ENCODE data around the gene POLG.

POLG gene

GRCh38 chr15:89374086-89374981, 39.7 kb upstream of the POLG start:
- no peak overlapping the region for H3K4me3 ChIP-seq (ENCODE audit: low read depth, low read length)
- no peak overlapping the region for H3K27ac ChIP-seq (ENCODE audit: extremely low read depth, low read depth, low read length)
- H3K9me3 ChIP-seq (ENCODE audit: control insufficient read depth, insufficient read depth, low read depth, low read length): no peaks in the 10 kb centered on the region
- TF ChIP-seq, protein P1, sequence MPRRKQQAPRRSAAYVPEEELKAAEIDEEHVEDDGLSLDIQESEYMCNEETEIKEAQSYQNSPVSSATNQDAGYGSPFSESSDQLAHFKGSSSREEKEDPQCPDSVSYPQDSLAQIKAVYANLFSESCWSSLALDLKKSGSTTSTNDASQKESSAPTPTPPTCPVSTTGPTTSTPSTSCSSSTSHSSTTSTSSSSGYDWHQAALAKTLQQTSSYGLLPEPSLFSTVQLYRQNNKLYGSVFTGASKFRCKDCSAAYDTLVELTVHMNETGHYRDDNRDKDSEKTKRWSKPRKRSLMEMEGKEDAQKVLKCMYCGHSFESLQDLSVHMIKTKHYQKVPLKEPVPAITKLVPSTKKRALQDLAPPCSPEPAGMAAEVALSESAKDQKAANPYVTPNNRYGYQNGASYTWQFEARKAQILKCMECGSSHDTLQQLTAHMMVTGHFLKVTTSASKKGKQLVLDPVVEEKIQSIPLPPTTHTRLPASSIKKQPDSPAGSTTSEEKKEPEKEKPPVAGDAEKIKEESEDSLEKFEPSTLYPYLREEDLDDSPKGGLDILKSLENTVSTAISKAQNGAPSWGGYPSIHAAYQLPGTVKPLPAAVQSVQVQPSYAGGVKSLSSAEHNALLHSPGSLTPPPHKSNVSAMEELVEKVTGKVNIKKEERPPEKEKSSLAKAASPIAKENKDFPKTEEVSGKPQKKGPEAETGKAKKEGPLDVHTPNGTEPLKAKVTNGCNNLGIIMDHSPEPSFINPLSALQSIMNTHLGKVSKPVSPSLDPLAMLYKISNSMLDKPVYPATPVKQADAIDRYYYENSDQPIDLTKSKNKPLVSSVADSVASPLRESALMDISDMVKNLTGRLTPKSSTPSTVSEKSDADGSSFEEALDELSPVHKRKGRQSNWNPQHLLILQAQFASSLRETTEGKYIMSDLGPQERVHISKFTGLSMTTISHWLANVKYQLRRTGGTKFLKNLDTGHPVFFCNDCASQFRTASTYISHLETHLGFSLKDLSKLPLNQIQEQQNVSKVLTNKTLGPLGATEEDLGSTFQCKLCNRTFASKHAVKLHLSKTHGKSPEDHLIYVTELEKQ (tag by site-specific recombination; IDR thresholded peaks at IDR 0.05; ENCODE audit: borderline replicate concordance): no peak
- TF ChIP-seq ZNF366 (tag by site-specific recombination; conservative IDR thresholded peaks at IDR 0.05) (0 out of 2 replicates have a peak, but pooled peaks have one; percentile 19), GFI1B (tag by site-specific recombination; IDR thresholded peaks at IDR 0.05) (no peak), KLF8 (tag by site-specific recombination; IDR thresholded peaks at IDR 0.05) (no peak), GLIS1 (tag by site-specific recombination; IDR thresholded peaks at IDR 0.05) (no peak), WT1 (tag by site-specific recombination; IDR thresholded peaks at IDR 0.05) (0 out of 2 replicates have a peak, but pooled peaks have one; percentile 17)
- CTCF ChIA-PET: interaction anchor here (4.7 kb wide), 1 partner anchor 16 kb away, joined by 47 read pairs; no protein-coding TSS in a partner anchor
- POLR2A ChIA-PET: no interaction called here
- no peaks in the 10 kb centered on the region for H3K36me3 ChIP-seq (ENCODE audit: control insufficient read depth in 2 of 2, insufficient read depth in 1 of 2, low read length in 2 of 2)
- no peaks in the 10 kb centered on the region; the same call in 1 of the 2 replicates for H3K4me1 ChIP-seq (ENCODE audit: control insufficient read depth, insufficient read depth, low read length)

DNA sequence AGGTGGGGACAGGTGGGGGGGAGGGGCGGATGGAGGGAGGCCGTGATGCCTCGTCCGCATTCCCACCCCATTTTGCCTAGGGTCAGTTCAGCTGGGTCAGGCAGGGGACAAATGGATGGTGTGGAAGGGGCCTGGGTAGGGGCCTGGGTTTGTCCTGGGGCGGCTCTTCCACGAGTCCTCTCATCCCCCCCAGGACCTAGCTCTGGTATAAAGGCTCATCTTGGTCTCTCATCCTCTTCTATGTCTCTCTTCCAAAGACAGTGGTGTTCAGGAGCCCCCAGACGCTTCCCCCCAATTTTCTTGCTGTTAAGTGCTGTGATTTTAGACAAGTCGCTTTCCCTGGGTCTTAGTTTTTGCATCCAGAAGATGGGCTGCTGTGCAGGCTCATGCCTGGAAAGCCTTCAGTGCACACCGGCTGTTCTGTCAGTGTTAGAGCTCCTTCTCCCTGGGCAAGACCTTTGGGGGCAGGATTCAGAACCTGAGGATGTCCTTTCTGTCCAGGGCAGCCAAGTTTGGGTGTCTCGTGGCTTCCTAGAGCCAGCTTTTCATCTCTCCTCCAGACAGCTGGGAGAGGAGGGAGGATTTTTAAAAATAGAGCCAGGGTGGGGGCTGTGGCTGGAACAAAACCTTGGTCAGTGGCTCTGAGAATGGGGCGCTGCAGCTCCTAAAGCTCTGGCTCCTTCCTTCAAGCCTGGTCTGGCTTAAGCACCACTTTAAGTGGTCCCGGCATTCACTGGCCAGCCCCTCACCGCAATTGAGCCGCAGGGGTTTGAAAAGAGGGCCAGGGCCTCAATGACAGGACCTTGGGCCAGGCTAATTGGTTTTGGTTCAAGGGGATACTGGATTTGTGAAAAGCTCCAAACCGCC, 37.7 kb upstream of the POLG start:
- TF ChIP-seq, protein P1 (tag by site-specific recombination; IDR thresholded peaks at IDR 0.05; ENCODE audit: borderline replicate concordance): no peak
- TF ChIP-seq ZNF341 (tag by site-specific recombination; IDR thresholded peaks at IDR 0.05; ENCODE audit: low read depth) (peak; percentile 71), ZNF404 (tag by site-specific recombination; IDR thresholded peaks at IDR 0.05) (no peak)
- CTCF ChIA-PET: interaction anchor here (0.5 to 2.0 kb wide), 8 partner anchors 10 to 229 kb away, joined by 3 to 29 read pairs (median 4); no protein-coding TSS in a partner anchor
- H3K4me1 ChIP-seq (ENCODE audit: control insufficient read depth, insufficient read depth, low read length): no peaks in the 10 kb centered on the region
- POLR2A ChIA-PET: no interaction called here
- no peaks in the 10 kb centered on the region for H3K9me3 ChIP-seq (ENCODE audit: control insufficient read depth, insufficient read depth, low read depth, low read length)
- H3K36me3 ChIP-seq (ENCODE audit: control insufficient read depth in 2 of 2, insufficient read depth in 1 of 2, low read length in 2 of 2): no peaks in the 10 kb centered on the region
- H3K27ac ChIP-seq (ENCODE audit: extremely low read depth, low read depth, low read length): no peak overlapping the region
- no peak overlapping the region for H3K4me3 ChIP-seq (ENCODE audit: low read depth, low read length)

DNA sequence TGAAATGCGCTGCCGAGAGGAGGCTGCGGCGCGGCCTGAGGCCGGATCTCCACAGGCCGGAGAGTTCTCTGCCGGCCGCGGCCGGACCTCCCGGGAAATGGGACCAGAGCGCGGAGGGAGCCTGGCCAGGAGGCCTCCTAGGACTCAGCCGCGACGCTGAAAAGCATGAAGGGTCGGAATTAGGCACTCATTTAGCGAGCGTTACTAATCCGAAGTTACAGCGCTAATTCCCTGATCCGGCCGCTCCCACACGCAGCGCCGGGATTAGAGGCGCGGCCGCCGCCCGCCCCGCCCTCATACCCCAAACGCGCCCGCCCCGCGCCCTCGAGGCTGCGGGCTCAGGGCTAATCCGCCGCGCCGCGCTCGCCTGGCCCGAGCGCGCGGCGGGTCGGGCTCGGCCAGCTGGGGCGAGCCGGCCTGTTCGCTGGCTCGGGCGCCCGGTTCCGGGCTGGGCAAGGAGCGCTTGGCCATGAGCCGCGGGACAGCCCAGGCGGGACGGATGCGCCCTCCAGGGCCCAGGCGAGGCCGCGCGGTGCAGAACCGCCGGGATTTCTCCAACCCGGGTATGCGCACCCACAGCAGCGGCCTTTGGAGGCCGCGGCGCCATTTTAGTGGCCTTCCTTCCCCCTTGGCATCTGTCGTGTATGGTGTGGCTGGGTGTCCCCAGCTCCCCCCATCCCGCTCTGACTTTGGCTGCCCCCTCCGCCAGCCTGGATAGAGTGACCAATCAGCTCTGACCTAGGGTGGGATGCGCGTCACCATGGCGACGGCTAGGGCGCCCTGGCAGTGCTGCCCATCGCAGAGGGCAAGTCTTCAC, 36.8 kb upstream of the POLG start:
- no peak overlapping the region for H3K27ac ChIP-seq (ENCODE audit: extremely low read depth, low read depth, low read length)
- H3K9me3 ChIP-seq (ENCODE audit: control insufficient read depth, insufficient read depth, low read depth, low read length): no peaks in the 10 kb centered on the region
- H3K4me3 ChIP-seq (ENCODE audit: low read depth, low read length): no peak overlapping the region
- ChIA-PET POLR2A (no interaction called here), CTCF (interaction anchor here (0.9 to 2.0 kb wide), 3 partner anchors 13 to 102 kb away, joined by 3 to 29 read pairs (median 3); no protein-coding TSS in a partner anchor)
- H3K36me3 ChIP-seq (ENCODE audit: control insufficient read depth in 2 of 2, insufficient read depth in 1 of 2, low read length in 2 of 2): no peaks in the 10 kb centered on the region
- H3K4me1 ChIP-seq (ENCODE audit: control insufficient read depth, insufficient read depth, low read length): no peaks in the 10 kb centered on the region
- TF ChIP-seq, protein P2, sequence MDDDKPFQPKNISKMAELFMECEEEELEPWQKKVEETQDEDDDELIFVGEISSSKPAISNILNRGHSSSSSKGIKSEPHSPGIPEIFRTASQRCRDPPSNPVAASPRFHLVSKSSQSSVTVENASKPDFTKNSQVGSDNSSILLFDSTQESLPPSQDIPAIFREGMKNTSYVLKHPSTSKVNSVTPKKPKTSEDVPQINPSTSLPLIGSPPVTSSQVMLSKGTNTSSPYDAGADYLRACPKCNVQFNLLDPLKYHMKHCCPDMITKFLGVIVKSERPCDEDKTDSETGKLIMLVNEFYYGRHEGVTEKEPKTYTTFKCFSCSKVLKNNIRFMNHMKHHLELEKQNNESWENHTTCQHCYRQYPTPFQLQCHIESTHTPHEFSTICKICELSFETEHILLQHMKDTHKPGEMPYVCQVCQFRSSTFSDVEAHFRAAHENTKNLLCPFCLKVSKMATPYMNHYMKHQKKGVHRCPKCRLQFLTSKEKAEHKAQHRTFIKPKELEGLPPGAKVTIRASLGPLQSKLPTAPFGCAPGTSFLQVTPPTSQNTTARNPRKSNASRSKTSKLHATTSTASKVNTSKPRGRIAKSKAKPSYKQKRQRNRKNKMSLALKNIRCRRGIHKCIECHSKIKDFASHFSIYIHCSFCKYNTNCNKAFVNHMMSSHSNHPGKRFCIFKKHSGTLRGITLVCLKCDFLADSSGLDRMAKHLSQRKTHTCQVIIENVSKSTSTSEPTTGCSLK (tag by site-specific recombination; IDR thresholded peaks at IDR 0.05): no peak
- TF ChIP-seq OSR2 (tag by site-specific recombination; IDR thresholded peaks at IDR 0.05) (no peak), ZNF311 (tag by site-specific recombination; IDR thresholded peaks at IDR 0.05; ENCODE audit: borderline replicate concordance) (no peak), SP3 (tag by site-specific recombination; IDR thresholded peaks at IDR 0.05) (no peak), HOXA7 (CRISPR knock-in tag; IDR thresholded peaks at IDR 0.05; ENCODE audit: borderline replicate concordance) (no peak), SCRT2 (tag by site-specific recombination; IDR thresholded peaks at IDR 0.05) (no peak), ZNF169 (tag by site-specific recombination; IDR thresholded peaks at IDR 0.05) (no peak), TCF7L2 (IDR thresholded peaks at IDR 0.05; ENCODE audit: borderline replicate concordance, low read depth, low read length) (no peak), ZNF624 (tag by site-specific recombination; IDR thresholded peaks at IDR 0.05) (no peak)
